Neural cell (in vitro differentiated cells): ENCODE data around the gene BCAR3. TPM values are rescaled to one million over a fixed set of nuclear protein-coding genes. Genes with fewer than 3 reads are reported as not detected.

Source experiments
- H2AFZ ChIP-seq: fragments of 200-600, 300-800 bp; sonication (generic), shearing (Covaris generic); 2 replicates; pipeline ENCODE4 v1.6.0; 2014; ENCODE audit warnings: low read depth, mild to moderate bottlenecking, antibody characterized with exemption, low read length, moderate library complexity
- H3F3A ChIP-seq: fragments of 200-600 bp; shearing (Covaris generic); 2 replicates; pipeline ENCODE4 v1.6.1; 2016; ENCODE audit warnings: mild to moderate bottlenecking, moderate library complexity, mixed read lengths, antibody characterized with exemption, low read length; ENCODE audit not compliant: insufficient read depth, poor library complexity, severe bottlenecking
- H3K27ac ChIP-seq: fragments of 200-600, 300-800 bp; sonication (generic), shearing (Covaris generic); 2 replicates; pipeline ENCODE4 v1.5.1; 2014; ENCODE audit warnings: mild to moderate bottlenecking, low read length, moderate library complexity
- H3K27me3 ChIP-seq: fragments of 300-800, 200-600 bp; sonication (generic), shearing (Covaris generic); 2 replicates; pipeline ENCODE4 v1.6.0; 2014; ENCODE audit warnings: mild to moderate bottlenecking, low read depth, low read length, moderate library complexity; ENCODE audit not compliant: insufficient read depth
- H3K36me3 ChIP-seq: fragments of 300-800, 200-600 bp; sonication (generic), shearing (Covaris generic); 2 replicates; pipeline ENCODE4 v1.5.1; 2014; ENCODE audit warnings: mild to moderate bottlenecking, antibody characterized with exemption, low read length, moderate library complexity; ENCODE audit not compliant: insufficient read depth
- H3K4me2 ChIP-seq: fragments of 300-800, 200-600 bp; sonication (generic), shearing (Covaris generic); 2 replicates; pipeline ENCODE4 v1.6.0; 2014; ENCODE audit warnings: mild to moderate bottlenecking, low read length
- H3K4me3 ChIP-seq: fragments of 300-800, 200-600 bp; sonication (generic), shearing (Covaris generic); 2 replicates; pipeline ENCODE4 v1.5.1; 2014; ENCODE audit warnings: mild to moderate bottlenecking, low read length, moderate library complexity
- H3K79me2 ChIP-seq: fragments of 200-600 bp; shearing (Covaris generic); replicated peaks from 2 replicates; pipeline ENCODE4 v1.6.0; 2014; ENCODE audit warnings: mild to moderate bottlenecking, low read length, moderate library complexity; ENCODE audit not compliant: insufficient read depth
- H3K9ac ChIP-seq: fragments of 300-800, 200-600 bp; sonication (generic), shearing (Covaris generic); 2 replicates; pipeline ENCODE4 v1.6.1; 2016; ENCODE audit warnings: mild to moderate bottlenecking, low read length, mixed read lengths
- H3K9me2 ChIP-seq: fragments of 200-600 bp; shearing (Covaris generic); 2 replicates; pipeline ENCODE4 v1.6.1; 2016; ENCODE audit warnings: mild to moderate bottlenecking, low read length, mixed read lengths; ENCODE audit not compliant: insufficient read depth
- H3K9me3 ChIP-seq: fragments of 200-600, 300-800 bp; sonication (generic), shearing (Covaris generic); 2 replicates; pipeline ENCODE4 v1.6.1; 2016; ENCODE audit warnings: mild to moderate bottlenecking, mixed run types, low read length, moderate library complexity, mixed read lengths
- H4K20me1 ChIP-seq: fragments of 200-600 bp; shearing (Covaris generic); 2 replicates; pipeline ENCODE4 v1.6.1; 2016; ENCODE audit warnings: mild to moderate bottlenecking, mixed run types; ENCODE audit not compliant: insufficient read depth
- CTCF ChIP-seq: fragments of 450-650 bp; IDR thresholded peaks from 2 replicates; pipeline ENCODE4 v1.5.1; 2014; ENCODE audit warnings: antibody characterized with exemption, mild to moderate bottlenecking, moderate library complexity; ENCODE audit not compliant: poor library complexity, severe bottlenecking
- EP300 ChIP-seq: fragments of 450-650 bp; conservative IDR thresholded peaks from 2 replicates; pipeline ENCODE4 v1.6.1; 2014; ENCODE audit warnings: antibody characterized with exemption, mild to moderate bottlenecking, moderate library complexity; ENCODE audit not compliant: poor library complexity, severe bottlenecking
- EZH2 ChIP-seq: fragments of 200-600, 300-800 bp; shearing (Covaris generic), sonication (generic); IDR thresholded peaks from 2 replicates; pipeline ENCODE4 v1.6.1; 2014; ENCODE audit warnings: antibody characterized with exemption, low read length, borderline replicate concordance, mild to moderate bottlenecking; ENCODE audit not compliant: insufficient read depth, poor library complexity, severe bottlenecking
- MXI1 ChIP-seq: fragments of 450-650 bp; conservative IDR thresholded peaks from 2 replicates; pipeline ENCODE4 v1.6.1; 2014; ENCODE audit warnings: antibody characterized with exemption, mild to moderate bottlenecking; ENCODE audit not compliant: poor library complexity, severe bottlenecking
- POLR2AphosphoS5 ChIP-seq: IDR thresholded peaks from 2 replicates; pipeline ENCODE4 v1.6.1; 2012
- RAD21 ChIP-seq: fragments of 450-650 bp; conservative IDR thresholded peaks from 2 replicates; pipeline ENCODE4 v1.6.1; 2014; ENCODE audit warnings: antibody characterized with exemption, mild to moderate bottlenecking, moderate library complexity
- REST ChIP-seq: IDR thresholded peaks from 2 replicates; pipeline ENCODE4 v1.6.1; 2012; ENCODE audit warnings: borderline replicate concordance
- SMC3 ChIP-seq: fragments of 450-650 bp; conservative IDR thresholded peaks from 2 replicates; pipeline ENCODE4 v1.6.1; 2014; ENCODE audit warnings: antibody characterized with exemption, mild to moderate bottlenecking, moderate library complexity; ENCODE audit not compliant: poor library complexity
- TAF1 ChIP-seq: IDR thresholded peaks from 2 replicates; pipeline ENCODE4 v1.6.1; 2012; ENCODE audit warnings: low read depth
- polyA plus RNA-seq: library from polyadenylated mRNA; depleted of rRNA; stranded (reverse); fragments of >200 nt; gene quantifications from 2 replicates; pipeline ENCODE4 v1.2.3, GENCODE V29; 2014

The BCAR3 gene
- polyA plus RNA-seq, 1 donor from 2014 or later, result 2.5 TPM

GRCh38 chr1:93604411-93604810 is 77.2 kb downstream of the BCAR3 start:
- Histone ChIP-seq H4K20me1 (no peaks in the 10 kb centered on the region), H3K36me3 (no peaks in the 10 kb centered on the region), H3K9me2 (no peaks in the 10 kb centered on the region), H3K79me2 (no peaks in the 10 kb centered on the region), H3K27me3 (no peaks in the 10 kb centered on the region), H3K27ac (no peak overlapping the region), H3F3A (no peaks in the 10 kb centered on the region), H2AFZ (no peak overlapping the region), H3K9me3 (no peaks in the 10 kb centered on the region), H3K9ac (no peak overlapping the region), H3K4me2 (no peak overlapping the region), H3K4me3 (no peak overlapping the region)
- TF ChIP-seq POLR2AphosphoS5, result no peak
- no peak for TF ChIP-seq MXI1
- no peak for TF ChIP-seq CTCF
- TF ChIP-seq EZH2, result no peak
- TF ChIP-seq SMC3, result no peak
- TF ChIP-seq EP300, result no peak
- no peak for TF ChIP-seq RAD21
- no peak for TF ChIP-seq TAF1
- no peak for TF ChIP-seq REST

GRCh38 chr1:93603601-93604000 is 78.0 kb downstream of the BCAR3 start:
- H3K79me2 ChIP-seq, result no peaks in the 10 kb centered on the region
- no peak for TF ChIP-seq MXI1
- TF ChIP-seq REST, result no peak
- no peak for TF ChIP-seq EZH2
- TF ChIP-seq EP300, result no peak
- TF ChIP-seq CTCF, result no peak
- TF ChIP-seq SMC3, result no peak
- TF ChIP-seq TAF1, result no peak
- no peak for TF ChIP-seq POLR2AphosphoS5
- TF ChIP-seq RAD21, result no peak
- H3K4me3 ChIP-seq, result no peak overlapping the region
- no peak overlapping the region for H2AFZ ChIP-seq
- H4K20me1 ChIP-seq, result no peaks in the 10 kb centered on the region
- H3K9me3 ChIP-seq, result no peaks in the 10 kb centered on the region
- no peaks in the 10 kb centered on the region for H3K27me3 ChIP-seq
- no peak overlapping the region for H3K9ac ChIP-seq
- no peaks in the 10 kb centered on the region for H3K9me2 ChIP-seq
- H3K36me3 ChIP-seq, result no peaks in the 10 kb centered on the region
- H3F3A ChIP-seq, result no peaks in the 10 kb centered on the region
- no peak overlapping the region for H3K27ac ChIP-seq
- H3K4me2 ChIP-seq, result no peak overlapping the region
